GOT3 (cell line): Measurements from ENCODE around the gene MTUS2.

Experiments used
- DNase-seq: peaks from one replicate; lab custom pipeline; 2025; ENCODE audit warnings: mixed read lengths; lab: John Stamatoyannopoulos, UW

The MTUS2 gene

DNA sequence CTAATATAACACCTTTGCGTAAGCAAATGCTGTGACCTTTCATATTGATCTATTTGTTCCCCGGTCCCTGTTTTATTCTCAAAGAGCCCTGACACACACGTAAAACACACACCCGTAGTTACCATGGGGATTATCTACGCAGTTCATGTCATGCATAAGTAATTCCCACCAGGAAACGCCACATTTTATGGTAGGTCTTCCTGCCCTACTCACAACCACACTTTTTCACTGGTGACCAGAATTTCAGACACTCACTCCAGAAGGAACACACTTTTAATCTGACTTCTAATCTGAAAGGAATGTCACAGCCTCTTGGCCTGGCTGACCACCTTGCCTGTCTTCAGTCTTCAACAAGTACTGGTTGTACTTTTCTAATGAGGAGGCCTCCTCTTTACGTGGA, 728.6 kb downstream of the MTUS2 start:
- DNase-seq: no peak

DNA sequence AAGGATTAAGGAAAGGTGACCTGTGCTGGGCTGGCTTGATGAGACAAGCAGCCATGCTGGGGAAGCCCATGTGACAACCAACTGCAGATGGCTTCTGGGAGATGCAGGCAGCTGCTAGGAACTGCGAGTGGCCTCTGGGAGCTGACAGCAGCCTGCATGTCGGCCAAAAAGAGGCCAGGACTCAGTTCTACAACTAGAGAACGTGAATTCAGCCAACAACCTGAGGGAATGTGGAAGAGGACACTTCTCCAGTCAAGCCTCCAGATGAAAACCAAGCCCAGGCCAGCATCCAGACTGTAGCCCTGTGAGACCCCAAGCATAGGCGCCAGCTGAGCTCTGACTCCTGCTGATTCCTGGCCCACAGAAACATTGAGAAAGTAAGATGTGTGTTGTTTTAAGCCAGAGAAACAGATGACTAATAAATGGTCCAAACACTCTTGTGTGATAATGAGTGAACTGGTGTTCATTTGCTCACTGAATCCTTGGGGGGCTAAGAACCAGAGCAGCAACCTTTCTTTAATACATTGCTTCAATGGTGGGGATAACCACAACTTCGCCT, 730.4 kb downstream of the MTUS2 start:
- DNase-seq: no peak

DNA sequence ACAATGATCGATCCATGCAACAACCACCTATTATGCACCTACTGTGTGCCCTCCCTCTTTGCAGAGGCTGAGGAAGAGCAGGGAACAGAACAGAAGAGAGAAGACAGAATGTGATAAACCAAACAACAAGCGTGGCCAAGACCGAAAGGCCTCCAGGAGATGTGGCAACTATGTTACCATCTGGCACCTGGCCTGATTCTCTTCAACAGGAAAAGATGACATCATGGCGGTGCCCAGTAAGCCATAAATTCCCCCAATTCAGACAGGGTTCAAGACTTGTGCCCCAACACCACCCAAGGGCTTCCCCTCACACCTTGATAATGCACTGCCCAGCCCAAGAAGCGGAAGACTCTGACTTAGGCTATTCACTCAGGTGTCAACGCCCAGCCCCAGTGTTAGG, 731.1 kb downstream of the MTUS2 start:
- DNase-seq: no peak
